ENCODE measurements around the gene AATK.

Gene AATK

GRCh38 chr17:81140018-81140417 is 26.0 kb downstream of the AATK start:
- no peak for DNase-seq (ENCODE audit: low read depth)
- no peak overlapping the region for H3K4me3 ChIP-seq (ENCODE audit: low read length)
- TF ChIP-seq CTCF (IDR thresholded peaks at IDR 0.05; ENCODE audit: insufficient read depth, low read depth, low read length, missing control alignments) = no peak

- no peak overlapping the region for H3K4me3 ChIP-seq (ENCODE audit: low read length)
- no peak for DNase-seq (ENCODE audit: low read depth)
- TF ChIP-seq CTCF (IDR thresholded peaks at IDR 0.05; ENCODE audit: insufficient read depth, low read depth, low read length, missing control alignments) = no peak
Observed at GRCh38 chr17:81139428-81139827, 26.6 kb downstream of the AATK start.

GRCh38 chr17:81138500-81138899 is 27.5 kb downstream of the AATK start:
- H3K4me3 ChIP-seq (ENCODE audit: low read length) = no peak overlapping the region
- no peak for DNase-seq (ENCODE audit: low read depth)
- no peak for TF ChIP-seq CTCF (IDR thresholded peaks at IDR 0.05; ENCODE audit: insufficient read depth, low read depth, low read length, missing control alignments)

- no peak for DNase-seq (ENCODE audit: low read depth)
- no peak for TF ChIP-seq CTCF (IDR thresholded peaks at IDR 0.05; ENCODE audit: insufficient read depth, low read depth, low read length, missing control alignments)
- H3K4me3 ChIP-seq (ENCODE audit: low read length) = no peak overlapping the region
Observed at GRCh38 chr17:81138083-81138482, 27.9 kb downstream of the AATK start.

GRCh38 chr17:81137248-81137647 is 28.8 kb downstream of the AATK start:
- no peak overlapping the region for H3K4me3 ChIP-seq (ENCODE audit: low read length)
- TF ChIP-seq CTCF (IDR thresholded peaks at IDR 0.05; ENCODE audit: insufficient read depth, low read depth, low read length, missing control alignments) = no peak

GRCh38 chr17:81136366-81136765 is 29.7 kb downstream of the AATK start:
- no peak for DNase-seq (ENCODE audit: low read depth)
- no peak overlapping the region for H3K4me3 ChIP-seq (ENCODE audit: low read length)
- TF ChIP-seq CTCF (IDR thresholded peaks at IDR 0.05; ENCODE audit: insufficient read depth, low read depth, low read length, missing control alignments) = no peak

More at GRCh38 chr17:81137248-81137647, 28.8 kb downstream of the AATK start:
- DNase-seq (ENCODE audit: low read depth) = no peak

GRCh38 chr17:81135505-81136278 is 30.3 kb downstream of the AATK start:
- no peak overlapping the region for H3K4me3 ChIP-seq (ENCODE audit: low read length)
- no peak for TF ChIP-seq CTCF (IDR thresholded peaks at IDR 0.05; ENCODE audit: insufficient read depth, low read depth, low read length, missing control alignments)
- DNase-seq (ENCODE audit: low read depth) = no peak
